Measurements from ENCODE around the gene CYP4F22. TPM values are rescaled to one million over a fixed set of nuclear protein-coding genes. Genes with fewer than 3 reads are reported as not detected.

The CYP4F22 gene
- total RNA-seq, 1 donor from 2014 or later, result not detected

DNA sequence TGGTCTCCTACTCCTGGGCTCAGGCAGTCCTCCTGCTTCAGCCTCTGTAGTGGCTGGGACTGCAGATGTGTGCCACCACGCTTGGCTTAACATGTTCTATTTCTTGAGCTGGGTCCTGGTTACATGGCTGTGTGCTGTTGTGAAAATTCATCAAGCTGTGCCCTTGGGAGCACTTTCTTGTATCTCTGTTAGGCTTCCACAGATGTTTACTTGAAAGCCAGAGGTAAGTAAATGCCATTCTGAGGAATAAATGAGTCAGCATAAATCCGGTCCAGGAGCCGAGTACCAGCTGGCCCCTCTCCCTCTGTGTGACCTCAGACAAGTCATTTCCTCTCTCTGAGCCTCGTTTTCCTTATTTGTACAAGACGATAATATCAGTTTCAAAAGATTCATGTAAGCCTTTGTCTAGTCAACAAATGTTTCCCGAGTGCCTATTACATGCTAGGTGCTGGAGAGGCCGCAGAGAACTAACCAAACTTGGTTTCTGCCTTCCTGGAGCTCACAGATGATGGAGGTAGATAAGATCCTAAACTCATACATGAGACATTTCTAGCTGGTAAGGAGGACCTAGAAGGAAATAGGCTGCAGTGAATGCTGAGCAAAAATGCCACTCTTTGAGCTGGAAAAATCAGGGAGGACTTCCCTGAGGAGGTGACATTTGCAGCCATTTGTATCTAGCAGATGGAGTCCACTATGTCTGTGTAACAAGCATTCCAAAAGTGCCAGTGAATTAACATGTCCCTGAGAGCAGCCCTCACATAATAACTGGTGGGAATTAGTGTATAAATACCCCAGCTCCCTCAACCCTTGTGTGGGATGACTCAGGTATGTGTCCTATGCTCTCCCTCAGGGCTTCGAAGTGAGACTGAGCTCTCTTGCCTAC, 41.2 kb upstream of the CYP4F22 start:
- Mint-ChIP-seq H3K4me1 (ENCODE audit: unreplicated experiment) (no peaks in the 10 kb centered on the region), H3K27me3 (ENCODE audit: unreplicated experiment) (peaks cover 22% of the 10 kb centered on the region), H3K27ac (ENCODE audit: unreplicated experiment) (no peak overlapping the region), H3K4me3 (ENCODE audit: unreplicated experiment) (no peak overlapping the region), H3K36me3 (ENCODE audit: unreplicated experiment) (no peaks in the 10 kb centered on the region), H3K9me3 (ENCODE audit: unreplicated experiment) (no peaks in the 10 kb centered on the region)
- TF ChIP-seq, protein P1, sequence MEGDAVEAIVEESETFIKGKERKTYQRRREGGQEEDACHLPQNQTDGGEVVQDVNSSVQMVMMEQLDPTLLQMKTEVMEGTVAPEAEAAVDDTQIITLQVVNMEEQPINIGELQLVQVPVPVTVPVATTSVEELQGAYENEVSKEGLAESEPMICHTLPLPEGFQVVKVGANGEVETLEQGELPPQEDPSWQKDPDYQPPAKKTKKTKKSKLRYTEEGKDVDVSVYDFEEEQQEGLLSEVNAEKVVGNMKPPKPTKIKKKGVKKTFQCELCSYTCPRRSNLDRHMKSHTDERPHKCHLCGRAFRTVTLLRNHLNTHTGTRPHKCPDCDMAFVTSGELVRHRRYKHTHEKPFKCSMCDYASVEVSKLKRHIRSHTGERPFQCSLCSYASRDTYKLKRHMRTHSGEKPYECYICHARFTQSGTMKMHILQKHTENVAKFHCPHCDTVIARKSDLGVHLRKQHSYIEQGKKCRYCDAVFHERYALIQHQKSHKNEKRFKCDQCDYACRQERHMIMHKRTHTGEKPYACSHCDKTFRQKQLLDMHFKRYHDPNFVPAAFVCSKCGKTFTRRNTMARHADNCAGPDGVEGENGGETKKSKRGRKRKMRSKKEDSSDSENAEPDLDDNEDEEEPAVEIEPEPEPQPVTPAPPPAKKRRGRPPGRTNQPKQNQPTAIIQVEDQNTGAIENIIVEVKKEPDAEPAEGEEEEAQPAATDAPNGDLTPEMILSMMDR (IDR thresholded peaks at IDR 0.05), result no peak
- no peak for DNase-seq (ENCODE audit: extremely low spot score, unreplicated experiment)

DNA sequence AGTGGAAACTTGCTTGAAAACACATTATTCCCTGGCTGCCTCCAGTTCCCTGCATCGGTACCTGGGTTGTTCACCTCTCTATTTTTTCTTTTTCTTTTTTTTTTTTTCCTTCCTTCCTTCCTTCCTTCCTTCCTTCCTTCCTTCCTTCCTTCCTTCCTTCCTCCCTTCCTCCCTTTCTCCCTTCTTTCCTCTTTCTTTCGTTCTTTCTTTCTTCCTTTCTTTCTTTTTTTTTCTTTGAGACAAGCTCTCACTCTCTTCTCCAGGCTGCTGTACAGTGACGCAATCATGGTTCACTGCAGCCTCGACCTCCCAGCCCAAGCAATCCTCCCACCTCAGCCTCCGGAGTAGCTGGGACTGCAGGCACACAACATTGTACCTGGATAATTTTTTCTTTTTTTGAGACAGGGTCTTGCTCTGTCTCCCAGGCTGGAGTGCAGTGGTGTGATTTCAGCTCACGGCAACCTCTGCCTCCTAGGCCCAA, 40.6 kb upstream of the CYP4F22 start:
- TF ChIP-seq, protein P1 (IDR thresholded peaks at IDR 0.05), result no peak
- Mint-ChIP-seq H3K36me3 (ENCODE audit: unreplicated experiment) (no peaks in the 10 kb centered on the region), H3K9me3 (ENCODE audit: unreplicated experiment) (peaks cover 3% of the 10 kb centered on the region), H3K27me3 (ENCODE audit: unreplicated experiment) (peaks cover 22% of the 10 kb centered on the region), H3K4me3 (ENCODE audit: unreplicated experiment) (no peak overlapping the region), H3K4me1 (ENCODE audit: unreplicated experiment) (no peaks in the 10 kb centered on the region), H3K27ac (ENCODE audit: unreplicated experiment) (no peak overlapping the region)
- no peak for DNase-seq (ENCODE audit: extremely low spot score, unreplicated experiment)

DNA sequence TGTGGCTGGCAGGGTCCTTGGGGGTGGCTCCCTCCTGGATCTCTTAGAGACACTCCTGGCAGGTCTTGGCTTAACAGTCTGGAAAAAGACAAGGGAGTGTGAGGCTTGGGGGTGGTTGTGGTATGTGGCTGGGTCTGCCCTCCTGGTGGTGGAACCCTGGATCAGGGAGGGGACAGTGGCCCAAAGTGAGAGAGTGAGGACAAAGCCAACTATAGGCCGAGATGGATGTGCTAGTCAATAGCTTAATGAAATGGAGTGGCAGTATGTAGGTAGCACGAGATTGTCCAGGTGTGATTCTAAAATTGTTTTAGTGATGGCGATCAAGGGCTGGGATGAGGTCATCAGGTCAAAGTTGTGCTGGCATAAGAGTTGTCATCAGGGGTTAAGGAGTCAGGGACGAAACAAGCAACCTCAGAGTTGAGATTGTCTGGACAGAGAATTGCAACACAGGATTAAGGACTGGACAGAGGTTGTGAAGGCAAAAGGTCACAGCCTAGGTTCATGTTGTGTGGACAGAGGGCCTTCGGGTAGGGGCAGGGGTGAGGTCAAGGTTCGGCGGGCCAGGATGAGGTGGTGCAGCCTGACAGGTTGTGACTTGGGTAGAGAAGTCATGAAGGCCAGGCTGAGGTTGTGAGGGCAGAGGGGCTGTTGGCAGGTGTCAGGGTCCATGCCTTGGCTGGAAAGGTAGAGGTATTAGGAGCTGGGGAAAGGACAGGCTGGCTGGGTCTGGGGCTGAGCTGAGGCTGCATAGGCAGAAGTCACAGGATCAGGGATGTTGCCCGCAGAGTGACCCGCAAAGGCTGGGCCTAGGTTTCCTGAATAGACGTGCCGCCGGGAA, 39.4 kb upstream of the CYP4F22 start:
- H3K9me3 Mint-ChIP-seq (ENCODE audit: unreplicated experiment), result peaks cover 4% of the 10 kb centered on the region
- no peaks in the 10 kb centered on the region for H3K4me1 Mint-ChIP-seq (ENCODE audit: unreplicated experiment)
- TF ChIP-seq, protein P1 (IDR thresholded peaks at IDR 0.05), result no peak
- no peak overlapping the region for H3K4me3 Mint-ChIP-seq (ENCODE audit: unreplicated experiment)
- H3K27me3 Mint-ChIP-seq (ENCODE audit: unreplicated experiment), result peaks cover 19% of the 10 kb centered on the region
- no peak overlapping the region for H3K27ac Mint-ChIP-seq (ENCODE audit: unreplicated experiment)
- no peaks in the 10 kb centered on the region for H3K36me3 Mint-ChIP-seq (ENCODE audit: unreplicated experiment)
- no peak for DNase-seq (ENCODE audit: extremely low spot score, unreplicated experiment)

DNA sequence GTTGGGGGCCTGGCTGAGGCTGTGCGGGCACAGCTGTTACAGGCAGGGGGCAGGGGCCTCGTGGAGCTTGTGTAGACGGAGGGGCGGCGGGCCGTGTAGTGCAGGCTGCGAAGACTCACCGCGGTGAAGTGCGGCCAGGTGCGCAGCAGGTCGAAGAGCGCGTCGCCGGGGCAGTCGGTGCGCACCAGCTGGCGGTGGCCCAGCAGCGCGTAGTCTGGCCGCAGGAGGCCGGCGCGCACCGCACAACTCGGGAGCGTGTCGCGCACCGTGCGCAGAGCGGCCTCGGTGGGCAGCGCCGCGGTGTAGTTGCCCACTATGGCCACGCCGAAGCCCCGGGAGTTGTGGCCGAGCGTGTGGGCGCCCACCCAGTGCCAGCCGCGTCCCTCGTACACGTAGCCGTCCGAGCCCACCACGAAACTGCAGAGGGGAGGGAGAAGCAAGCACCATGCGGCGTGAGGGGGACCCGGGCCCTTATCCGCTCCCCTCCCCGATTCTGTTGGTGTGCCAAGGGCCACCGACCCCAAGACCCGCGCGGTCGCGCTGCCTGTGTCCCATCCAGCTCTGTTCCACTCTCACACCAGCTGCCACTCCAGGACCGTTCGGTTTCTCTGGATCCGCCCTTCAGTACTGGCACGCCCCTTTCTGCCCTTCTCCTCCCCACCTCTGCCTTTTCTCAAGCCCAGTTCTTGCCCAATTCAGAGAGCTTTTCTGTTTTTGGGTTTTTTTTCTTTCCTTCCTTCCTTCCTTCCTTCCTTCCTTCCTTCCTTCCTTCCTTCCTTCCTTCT, 38.6 kb upstream of the CYP4F22 start:
- H3K4me1 Mint-ChIP-seq (ENCODE audit: unreplicated experiment), result no peaks in the 10 kb centered on the region
- TF ChIP-seq, protein P1 (IDR thresholded peaks at IDR 0.05), result no peak
- DNase-seq (ENCODE audit: extremely low spot score, unreplicated experiment), result no peak
- no peaks in the 10 kb centered on the region for H3K36me3 Mint-ChIP-seq (ENCODE audit: unreplicated experiment)
- no peak overlapping the region for H3K27ac Mint-ChIP-seq (ENCODE audit: unreplicated experiment)
- no peak overlapping the region for H3K4me3 Mint-ChIP-seq (ENCODE audit: unreplicated experiment)
- peaks cover 18% of the 10 kb centered on the region for H3K27me3 Mint-ChIP-seq (ENCODE audit: unreplicated experiment)
- H3K9me3 Mint-ChIP-seq (ENCODE audit: unreplicated experiment), result peaks cover 4% of the 10 kb centered on the region

Measured in osteocyte (in vitro differentiated cells).